Fibroblast of skin of abdomen (primary cell): ENCODE data around the gene GUCA2A.

ENCODE experiments used
- DNase-seq: peaks from one replicate; pipeline ENCODE4 v3.0.0-alpha.2; 2013

Gene GUCA2A

DNA sequence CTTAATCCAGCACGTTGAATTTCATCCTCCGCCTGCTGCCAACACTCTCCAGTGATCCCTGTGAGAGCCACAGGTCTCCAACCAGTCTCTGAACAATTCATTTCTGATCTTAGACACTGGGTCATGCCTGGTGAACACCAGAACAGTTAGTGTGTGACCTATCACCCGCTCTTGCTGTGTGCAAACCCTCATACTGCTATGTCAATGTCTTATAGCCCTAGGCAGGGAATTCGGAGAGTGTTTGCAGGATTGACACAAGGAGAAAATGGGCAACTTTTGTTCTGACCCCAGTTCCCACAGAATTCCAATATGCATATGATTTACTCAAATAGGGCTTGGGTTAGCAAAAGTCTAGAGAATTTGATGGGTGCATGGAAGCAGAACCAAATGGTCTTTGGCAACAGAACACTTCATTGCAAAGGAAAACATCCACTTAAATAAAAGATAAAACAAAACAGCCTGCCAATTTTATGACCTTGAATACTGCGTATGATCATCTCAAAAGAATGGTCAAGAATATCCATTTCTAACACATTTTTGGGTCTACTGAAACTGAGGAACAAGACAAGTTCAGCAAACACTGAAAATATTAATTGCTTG lies 34.4 kb downstream of the GUCA2A start:
- DNase-seq, result no peak

DNA sequence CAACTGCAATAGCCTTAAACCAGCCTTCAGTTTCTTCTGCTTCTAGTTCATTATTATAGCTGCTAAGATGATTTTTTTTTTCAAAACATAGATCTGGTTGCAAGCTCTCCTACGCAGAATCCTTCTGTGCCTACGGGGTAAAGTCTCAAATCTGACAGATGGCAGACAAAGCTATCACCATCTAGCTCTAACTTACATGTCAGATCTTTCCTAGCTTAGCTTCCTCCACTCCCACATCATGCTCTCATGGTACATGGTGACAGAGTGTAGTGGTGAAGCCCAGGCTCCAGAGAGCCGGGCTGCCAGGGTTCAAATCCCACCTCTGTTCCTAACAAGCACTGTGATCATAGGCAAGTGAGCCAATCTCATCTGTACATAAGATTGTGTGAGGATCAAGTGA lies 35.6 kb downstream of the GUCA2A start:
- DNase-seq, result no peak

DNA sequence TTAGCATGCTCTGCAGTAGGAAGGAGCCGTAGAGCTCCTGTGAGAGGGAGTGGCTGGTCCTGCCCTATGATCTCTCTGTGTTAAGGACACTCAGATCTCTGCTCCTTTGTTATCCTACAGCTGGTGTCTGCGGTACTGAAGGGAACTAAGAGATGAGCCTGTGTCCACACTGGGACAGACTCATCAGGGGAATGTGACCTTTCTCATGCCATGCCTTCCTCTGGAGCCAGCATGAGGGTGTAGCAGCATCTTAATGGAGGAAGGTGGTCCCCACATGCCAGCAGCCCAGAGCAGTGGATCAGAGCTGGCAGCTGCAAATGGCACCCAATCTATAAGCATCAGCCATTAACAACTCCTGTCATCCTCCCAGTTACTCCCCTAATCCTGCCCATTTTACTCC lies 36.0 kb downstream of the GUCA2A start:
- DNase-seq, result no peak

DNA sequence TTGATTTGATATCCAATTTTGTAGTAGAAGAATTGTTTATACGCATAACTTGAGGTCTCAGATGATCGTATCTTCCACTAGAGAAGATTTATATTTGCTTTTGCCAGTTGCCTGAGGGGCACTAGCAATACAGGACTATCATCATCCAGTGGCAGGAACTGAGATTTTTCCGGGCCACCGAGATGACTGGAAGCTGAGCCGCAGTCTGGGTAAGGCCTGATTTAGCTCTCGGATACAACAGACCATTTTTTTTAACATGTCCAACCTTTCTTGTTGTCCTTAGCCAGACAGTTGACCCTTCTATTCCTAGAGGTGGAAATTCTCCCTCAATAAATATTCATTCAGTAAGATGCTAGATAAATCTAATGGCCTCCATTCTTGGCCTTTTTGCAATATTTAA lies 36.8 kb downstream of the GUCA2A start:
- no peak for DNase-seq

DNA sequence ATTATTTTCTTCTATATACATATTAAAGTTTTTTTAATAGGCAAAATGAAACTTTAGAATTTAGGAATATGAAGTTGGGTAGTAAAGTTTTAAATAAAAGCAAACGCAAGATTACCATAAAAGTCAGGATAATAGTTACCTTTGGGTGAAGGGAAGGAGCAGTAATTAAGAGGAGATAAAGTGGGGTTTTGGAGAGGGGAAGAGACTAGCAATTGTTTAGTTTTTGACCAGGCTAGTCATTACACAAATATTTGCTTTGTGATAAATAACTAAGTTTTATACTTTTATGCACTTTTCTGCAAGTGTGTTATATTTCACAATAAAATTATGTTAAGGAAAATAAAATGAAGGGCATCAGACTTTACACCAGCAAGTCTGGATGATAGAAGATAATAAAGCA lies 39.0 kb downstream of the GUCA2A start:
- DNase-seq, result no peak

DNA sequence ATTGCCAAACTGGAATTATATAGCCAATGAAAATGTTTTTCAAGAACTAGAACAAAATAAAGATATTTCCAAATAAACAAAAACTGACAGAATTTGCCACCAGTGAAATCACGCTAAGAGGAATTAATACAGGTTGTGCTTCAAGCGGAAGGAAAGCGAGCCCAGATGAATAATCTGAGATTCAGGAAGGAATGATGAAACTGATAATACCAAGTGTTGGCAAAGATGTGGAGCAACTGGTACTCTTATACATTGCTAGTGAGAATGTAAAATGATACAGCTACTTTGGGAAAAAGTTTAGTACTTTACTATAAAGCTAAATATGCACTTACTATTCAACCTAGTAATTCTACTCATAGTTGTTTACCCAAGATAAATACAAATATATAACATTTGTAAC lies 42.1 kb downstream of the GUCA2A start:
- DNase-seq, result no peak

DNA sequence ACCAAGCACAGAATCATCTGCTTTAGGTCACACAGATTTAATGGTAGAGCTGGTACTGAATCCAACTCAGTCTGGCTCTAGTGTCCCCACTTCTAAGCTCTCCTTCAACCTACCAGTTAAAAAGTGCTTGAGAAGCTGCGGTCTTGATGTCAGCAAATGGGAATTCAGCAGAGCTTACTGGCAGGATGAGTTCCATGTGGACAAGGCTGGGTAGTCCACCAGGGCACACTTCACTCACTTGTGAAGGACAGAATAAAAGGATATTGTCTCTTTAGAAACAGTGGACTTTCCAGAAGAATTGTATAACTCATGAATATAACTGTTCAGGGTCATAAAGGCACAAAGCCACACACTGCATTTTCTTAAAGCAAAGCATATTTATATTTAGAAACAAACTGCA lies 46.4 kb downstream of the GUCA2A start:
- DNase-seq, result no peak

DNA sequence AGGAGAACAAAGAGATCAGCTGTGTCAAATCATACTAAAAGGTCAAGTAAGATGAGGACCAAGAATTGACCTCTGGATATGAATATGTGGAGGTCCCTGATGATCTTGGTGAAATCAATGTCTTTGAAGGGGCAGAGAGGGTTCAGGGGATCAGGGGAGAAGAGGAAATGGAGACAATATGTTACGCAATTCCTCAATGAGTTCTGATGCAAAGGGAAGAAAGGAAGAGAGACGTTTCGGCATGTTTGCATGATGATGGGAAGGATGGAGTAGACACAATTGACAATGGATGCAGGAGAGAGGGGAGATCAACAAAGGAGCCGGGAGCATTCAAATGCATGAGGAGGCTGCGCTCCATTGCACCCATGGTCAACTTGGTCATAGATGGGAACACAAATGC lies 47.3 kb downstream of the GUCA2A start:
- DNase-seq, result no peak

DNA sequence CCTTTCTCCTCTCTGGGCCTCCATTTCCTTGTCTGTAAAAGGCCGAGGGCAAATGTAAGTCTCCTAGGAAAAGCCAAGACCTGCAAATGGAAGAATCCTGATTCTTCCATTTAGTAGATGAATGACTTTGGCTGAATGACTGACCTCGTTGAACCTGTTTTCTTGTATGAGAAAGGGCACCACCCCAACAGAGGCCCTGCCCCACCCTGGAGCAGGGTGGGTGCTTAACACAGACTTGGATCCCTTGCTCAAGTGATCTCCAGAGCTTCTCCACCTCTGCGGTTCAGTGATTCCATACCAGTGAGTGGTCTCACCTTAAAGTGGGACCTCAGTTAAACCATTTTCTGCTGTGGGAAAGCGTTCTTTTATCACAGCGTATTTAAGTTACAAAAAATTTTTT lies 50.3 kb downstream of the GUCA2A start:
- no peak for DNase-seq
